WTC11 (cell line): ENCODE measurements around the gene GFM2.
"Not testable (repeated sequence)": the region's sequence is repeated elsewhere in the genome, so short reads cannot be mapped to it uniquely, and the experiment has no call there.

Experiments
- EMX1 ChIP-seq: fragments of 250-450 bp; sonication (Bioruptor Pico); IDR thresholded peaks from 2 replicates; pipeline ENCODE4 v1.8.0; 2021; ENCODE audit warnings: mild to moderate bottlenecking
- GTF2I ChIP-seq: fragments of 250-450 bp; sonication (Bioruptor Pico); conservative IDR thresholded peaks from 2 replicates; pipeline ENCODE4 v1.4.0; 2021; ENCODE audit warnings: mild to moderate bottlenecking
- NR3C1 ChIP-seq: sonication (generic); formaldehyde crosslinking; conservative IDR thresholded peaks from 2 replicates; pipeline ENCODE4 v1.8.1; 2023; ENCODE audit warnings: low read depth, mild to moderate bottlenecking, missing genetic modification reagents
- SOX15 ChIP-seq: fragments of 250-450 bp; sonication (Bioruptor Pico); IDR thresholded peaks from 2 replicates; pipeline ENCODE4 v1.9.0; 2021; ENCODE audit warnings: mild to moderate bottlenecking
- SP1 ChIP-seq: sonication (generic); formaldehyde crosslinking; conservative IDR thresholded peaks from 2 replicates; pipeline ENCODE4 v1.8.1; 2022; ENCODE audit warnings: missing genetic modification reagents
- TCF7 ChIP-seq: sonication (generic); formaldehyde crosslinking; IDR thresholded peaks from 2 replicates; pipeline ENCODE4 v1.8.0; 2022; ENCODE audit warnings: mild to moderate bottlenecking, low read depth, missing genetic modification reagents, moderate library complexity
- ZNF232 ChIP-seq: sonication (generic); formaldehyde crosslinking; IDR thresholded peaks from 2 replicates; pipeline ENCODE4 v1.8.0; 2022; ENCODE audit warnings: mild to moderate bottlenecking, missing genetic modification reagents
- TF ChIP-seq, protein P1 (sequence below): fragments of 200-600 bp; IDR thresholded peaks from 2 replicates; pipeline ENCODE4 v1.8.0; 2022; ENCODE audit warnings: antibody characterized with exemption
- TF ChIP-seq, protein P2 (sequence below): sonication (generic); formaldehyde crosslinking; IDR thresholded peaks from 2 replicates; pipeline ENCODE4 v1.8.1; 2022; ENCODE audit warnings: missing genetic modification reagents, borderline replicate concordance
- TF ChIP-seq, protein P3 (sequence below): sonication (generic); formaldehyde crosslinking; IDR thresholded peaks from 2 replicates; pipeline ENCODE4 v1.8.0; 2022; ENCODE audit warnings: missing genetic modification reagents
- TF ChIP-seq, protein P4 (sequence below): sonication (generic); formaldehyde crosslinking; IDR thresholded peaks from 2 replicates; pipeline ENCODE4 v1.8.1; 2023; ENCODE audit warnings: mild to moderate bottlenecking, moderate library complexity, missing genetic modification reagents
- TF ChIP-seq, protein P5 (sequence below): sonication (generic); formaldehyde crosslinking; IDR thresholded peaks from 2 replicates; pipeline ENCODE4 v1.8.0; 2022; ENCODE audit warnings: mild to moderate bottlenecking, missing genetic modification reagents

DNA sequence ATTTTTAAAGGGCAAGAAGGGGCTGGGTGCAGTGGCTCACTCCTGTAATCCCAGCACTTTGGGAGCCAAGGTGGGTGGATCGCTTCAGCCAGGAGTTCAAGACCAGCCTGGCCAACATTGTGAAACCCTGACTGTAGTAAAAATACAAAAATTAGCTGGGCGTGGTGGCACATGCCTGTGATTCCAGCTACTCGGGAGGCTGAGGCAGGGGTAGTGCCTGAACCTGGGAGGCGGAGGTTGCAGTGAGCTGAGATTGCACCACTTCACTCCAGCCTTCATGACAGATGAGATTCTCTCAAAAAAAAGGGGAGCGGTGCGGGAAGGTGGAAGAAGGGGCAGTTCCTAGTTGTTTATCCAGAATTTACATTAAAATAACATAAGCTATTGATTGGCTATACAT lies 90.5 kb downstream of the GFM2 start:
- TF ChIP-seq NR3C1 (CRISPR knock-in tag); SOX15 (CRISPR knock-in tag); GTF2I (CRISPR knock-in tag); SP1; EMX1 (CRISPR knock-in tag); ZNF232 (CRISPR knock-in tag); TCF7 (CRISPR knock-in tag): not testable (repeated sequence)
- TF ChIP-seq, protein P1, sequence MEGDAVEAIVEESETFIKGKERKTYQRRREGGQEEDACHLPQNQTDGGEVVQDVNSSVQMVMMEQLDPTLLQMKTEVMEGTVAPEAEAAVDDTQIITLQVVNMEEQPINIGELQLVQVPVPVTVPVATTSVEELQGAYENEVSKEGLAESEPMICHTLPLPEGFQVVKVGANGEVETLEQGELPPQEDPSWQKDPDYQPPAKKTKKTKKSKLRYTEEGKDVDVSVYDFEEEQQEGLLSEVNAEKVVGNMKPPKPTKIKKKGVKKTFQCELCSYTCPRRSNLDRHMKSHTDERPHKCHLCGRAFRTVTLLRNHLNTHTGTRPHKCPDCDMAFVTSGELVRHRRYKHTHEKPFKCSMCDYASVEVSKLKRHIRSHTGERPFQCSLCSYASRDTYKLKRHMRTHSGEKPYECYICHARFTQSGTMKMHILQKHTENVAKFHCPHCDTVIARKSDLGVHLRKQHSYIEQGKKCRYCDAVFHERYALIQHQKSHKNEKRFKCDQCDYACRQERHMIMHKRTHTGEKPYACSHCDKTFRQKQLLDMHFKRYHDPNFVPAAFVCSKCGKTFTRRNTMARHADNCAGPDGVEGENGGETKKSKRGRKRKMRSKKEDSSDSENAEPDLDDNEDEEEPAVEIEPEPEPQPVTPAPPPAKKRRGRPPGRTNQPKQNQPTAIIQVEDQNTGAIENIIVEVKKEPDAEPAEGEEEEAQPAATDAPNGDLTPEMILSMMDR = not testable (repeated sequence)
- TF ChIP-seq, protein P2, sequence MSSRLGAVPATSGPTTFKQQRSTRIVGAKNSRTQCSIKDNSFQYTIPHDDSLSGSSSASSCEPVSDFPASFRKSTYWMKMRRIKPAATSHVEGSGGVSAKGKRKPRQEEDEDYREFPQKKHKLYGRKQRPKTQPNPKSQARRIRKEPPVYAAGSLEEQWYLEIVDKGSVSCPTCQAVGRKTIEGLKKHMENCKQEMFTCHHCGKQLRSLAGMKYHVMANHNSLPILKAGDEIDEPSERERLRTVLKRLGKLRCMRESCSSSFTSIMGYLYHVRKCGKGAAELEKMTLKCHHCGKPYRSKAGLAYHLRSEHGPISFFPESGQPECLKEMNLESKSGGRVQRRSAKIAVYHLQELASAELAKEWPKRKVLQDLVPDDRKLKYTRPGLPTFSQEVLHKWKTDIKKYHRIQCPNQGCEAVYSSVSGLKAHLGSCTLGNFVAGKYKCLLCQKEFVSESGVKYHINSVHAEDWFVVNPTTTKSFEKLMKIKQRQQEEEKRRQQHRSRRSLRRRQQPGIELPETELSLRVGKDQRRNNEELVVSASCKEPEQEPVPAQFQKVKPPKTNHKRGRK = not testable (repeated sequence)
- TF ChIP-seq, protein P3, sequence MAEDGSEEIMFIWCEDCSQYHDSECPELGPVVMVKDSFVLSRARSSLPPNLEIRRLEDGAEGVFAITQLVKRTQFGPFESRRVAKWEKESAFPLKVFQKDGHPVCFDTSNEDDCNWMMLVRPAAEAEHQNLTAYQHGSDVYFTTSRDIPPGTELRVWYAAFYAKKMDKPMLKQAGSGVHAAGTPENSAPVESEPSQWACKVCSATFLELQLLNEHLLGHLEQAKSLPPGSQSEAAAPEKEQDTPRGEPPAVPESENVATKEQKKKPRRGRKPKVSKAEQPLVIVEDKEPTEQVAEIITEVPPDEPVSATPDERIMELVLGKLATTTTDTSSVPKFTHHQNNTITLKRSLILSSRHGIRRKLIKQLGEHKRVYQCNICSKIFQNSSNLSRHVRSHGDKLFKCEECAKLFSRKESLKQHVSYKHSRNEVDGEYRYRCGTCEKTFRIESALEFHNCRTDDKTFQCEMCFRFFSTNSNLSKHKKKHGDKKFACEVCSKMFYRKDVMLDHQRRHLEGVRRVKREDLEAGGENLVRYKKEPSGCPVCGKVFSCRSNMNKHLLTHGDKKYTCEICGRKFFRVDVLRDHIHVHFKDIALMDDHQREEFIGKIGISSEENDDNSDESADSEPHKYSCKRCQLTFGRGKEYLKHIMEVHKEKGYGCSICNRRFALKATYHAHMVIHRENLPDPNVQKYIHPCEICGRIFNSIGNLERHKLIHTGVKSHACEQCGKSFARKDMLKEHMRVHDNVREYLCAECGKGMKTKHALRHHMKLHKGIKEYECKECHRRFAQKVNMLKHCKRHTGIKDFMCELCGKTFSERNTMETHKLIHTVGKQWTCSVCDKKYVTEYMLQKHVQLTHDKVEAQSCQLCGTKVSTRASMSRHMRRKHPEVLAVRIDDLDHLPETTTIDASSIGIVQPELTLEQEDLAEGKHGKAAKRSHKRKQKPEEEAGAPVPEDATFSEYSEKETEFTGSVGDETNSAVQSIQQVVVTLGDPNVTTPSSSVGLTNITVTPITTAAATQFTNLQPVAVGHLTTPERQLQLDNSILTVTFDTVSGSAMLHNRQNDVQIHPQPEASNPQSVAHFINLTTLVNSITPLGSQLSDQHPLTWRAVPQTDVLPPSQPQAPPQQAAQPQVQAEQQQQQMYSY (CRISPR knock-in tag) = not testable (repeated sequence)
- TF ChIP-seq, protein P4, sequence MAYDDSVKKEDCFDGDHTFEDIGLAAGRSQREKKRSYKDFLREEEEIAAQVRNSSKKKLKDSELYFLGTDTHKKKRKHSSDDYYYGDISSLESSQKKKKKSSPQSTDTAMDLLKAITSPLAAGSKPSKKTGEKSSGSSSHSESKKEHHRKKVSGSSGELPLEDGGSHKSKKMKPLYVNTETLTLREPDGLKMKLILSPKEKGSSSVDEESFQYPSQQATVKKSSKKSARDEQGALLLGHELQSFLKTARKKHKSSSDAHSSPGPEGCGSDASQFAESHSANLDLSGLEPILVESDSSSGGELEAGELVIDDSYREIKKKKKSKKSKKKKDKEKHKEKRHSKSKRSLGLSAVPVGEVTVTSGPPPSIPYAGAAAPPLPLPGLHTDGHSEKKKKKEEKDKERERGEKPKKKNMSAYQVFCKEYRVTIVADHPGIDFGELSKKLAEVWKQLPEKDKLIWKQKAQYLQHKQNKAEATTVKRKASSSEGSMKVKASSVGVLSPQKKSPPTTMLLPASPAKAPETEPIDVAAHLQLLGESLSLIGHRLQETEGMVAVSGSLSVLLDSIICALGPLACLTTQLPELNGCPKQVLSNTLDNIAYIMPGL (CRISPR knock-in tag) = not testable (repeated sequence)
- TF ChIP-seq, protein P5, sequence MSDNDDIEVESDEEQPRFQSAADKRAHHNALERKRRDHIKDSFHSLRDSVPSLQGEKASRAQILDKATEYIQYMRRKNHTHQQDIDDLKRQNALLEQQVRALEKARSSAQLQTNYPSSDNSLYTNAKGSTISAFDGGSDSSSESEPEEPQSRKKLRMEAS (CRISPR knock-in tag) = not testable (repeated sequence)
